Measurements from ENCODE around the gene TMEM52. TPM values are rescaled to one million over a fixed set of nuclear protein-coding genes. Genes with fewer than 3 reads are reported as not detected.
"Not testable (repeated sequence)": the region's sequence is repeated elsewhere in the genome, so short reads cannot be mapped to it uniquely, and the experiment has no call there.

Gene TMEM52
- total RNA-seq, 1 donor from 2014 or later = not detected

DNA sequence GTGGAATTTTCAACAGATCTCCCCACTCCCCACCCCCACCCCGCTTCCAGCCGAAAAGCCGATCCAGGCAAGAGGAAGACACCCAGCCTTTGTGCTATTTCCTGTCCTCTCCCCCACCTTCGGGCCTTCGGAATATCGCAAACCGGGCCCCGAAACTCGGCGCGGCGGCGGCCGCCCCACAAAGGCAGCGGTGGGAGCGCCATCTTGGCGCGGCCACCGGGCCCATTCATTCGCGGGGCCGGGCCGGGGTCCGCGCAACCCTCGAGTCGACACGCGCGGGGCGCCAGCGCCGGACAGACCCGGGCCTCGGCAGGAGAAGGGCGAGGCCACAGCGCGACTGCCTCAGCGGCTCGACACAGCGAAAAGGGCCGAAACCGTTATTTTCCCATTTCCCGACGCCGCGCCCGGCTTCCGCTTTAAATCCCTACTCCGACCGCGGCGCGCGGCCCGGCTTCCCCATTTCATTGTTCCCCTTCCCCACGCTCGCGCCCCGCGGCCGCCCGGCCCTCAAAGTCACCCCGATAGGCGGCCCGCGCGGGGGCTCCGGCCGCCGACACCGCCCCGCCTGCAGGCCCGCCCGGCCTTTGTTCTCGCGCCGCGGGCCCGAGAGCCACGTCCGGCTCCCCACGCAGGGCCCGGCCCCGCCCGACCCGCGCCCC lies 29.1 kb downstream of the TMEM52 start:
- Mint-ChIP-seq H3K9me3 (ENCODE audit: unreplicated experiment) (no peaks in the 10 kb centered on the region), H3K36me3 (ENCODE audit: unreplicated experiment) (no peaks in the 10 kb centered on the region), H3K4me1 (ENCODE audit: unreplicated experiment) (peaks cover 45% of the 10 kb centered on the region), H3K27me3 (ENCODE audit: unreplicated experiment) (no peaks in the 10 kb centered on the region), H3K27ac (ENCODE audit: unreplicated experiment) (peak overlapping the region; percentile 77), H3K4me3 (ENCODE audit: unreplicated experiment) (peak overlapping the region; percentile 86)
- no peak for DNase-seq (ENCODE audit: extremely low spot score, unreplicated experiment)
- no peak for TF ChIP-seq CTCF (IDR thresholded peaks at IDR 0.05)

DNA sequence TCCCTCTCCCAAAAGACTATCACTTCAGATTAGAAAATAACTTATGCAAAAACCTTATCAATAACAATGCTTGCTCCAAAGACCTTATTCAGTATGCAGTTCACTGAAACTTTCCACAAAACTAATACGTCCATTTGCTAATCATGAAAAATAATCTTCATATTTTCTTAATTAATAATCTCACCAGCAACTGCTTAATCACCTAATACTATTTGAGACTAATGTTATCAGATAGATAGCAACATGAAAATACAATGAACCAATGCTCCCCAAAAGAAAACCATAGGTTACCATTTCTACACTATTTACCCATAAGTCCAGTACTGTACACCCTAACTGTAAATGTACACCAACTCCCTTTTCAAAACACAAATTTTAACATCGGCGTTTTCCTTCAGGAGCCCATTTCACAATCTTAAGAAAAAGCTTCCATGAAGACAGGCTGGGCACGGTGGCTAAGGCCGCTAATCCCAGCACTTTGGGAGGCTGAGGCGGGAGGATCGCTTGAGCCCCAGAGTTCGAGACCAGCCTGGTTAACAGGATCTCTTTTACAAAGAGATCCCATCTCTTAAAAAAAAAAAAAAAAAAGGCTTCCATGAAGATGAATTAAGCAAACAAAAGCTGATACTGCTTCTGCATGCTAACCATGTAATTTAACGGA lies 29.9 kb downstream of the TMEM52 start:
- no peak for TF ChIP-seq CTCF (IDR thresholded peaks at IDR 0.05)
- Mint-ChIP-seq H3K36me3 (ENCODE audit: unreplicated experiment) (no peaks in the 10 kb centered on the region), H3K27me3 (ENCODE audit: unreplicated experiment) (no peaks in the 10 kb centered on the region), H3K9me3 (ENCODE audit: unreplicated experiment) (no peaks in the 10 kb centered on the region), H3K4me3 (ENCODE audit: unreplicated experiment) (peak overlapping the region; percentile 86), H3K4me1 (ENCODE audit: unreplicated experiment) (peaks cover 40% of the 10 kb centered on the region), H3K27ac (ENCODE audit: unreplicated experiment) (peak overlapping the region; percentile 77)
- no peak for DNase-seq (ENCODE audit: extremely low spot score, unreplicated experiment)

- H3K9me3 Mint-ChIP-seq (ENCODE audit: unreplicated experiment); H3K36me3 Mint-ChIP-seq (ENCODE audit: unreplicated experiment); H3K4me3 Mint-ChIP-seq (ENCODE audit: unreplicated experiment); DNase-seq (ENCODE audit: extremely low spot score, unreplicated experiment); H3K27me3 Mint-ChIP-seq (ENCODE audit: unreplicated experiment): not testable (repeated sequence)
- peak overlapping the region; percentile 76 for H3K27ac Mint-ChIP-seq (ENCODE audit: unreplicated experiment)
- peaks cover 61% of the 10 kb centered on the region for H3K4me1 Mint-ChIP-seq (ENCODE audit: unreplicated experiment)
Observed at GRCh38 chr1:1883890-1884289, 35.2 kb downstream of the TMEM52 start.

DNA sequence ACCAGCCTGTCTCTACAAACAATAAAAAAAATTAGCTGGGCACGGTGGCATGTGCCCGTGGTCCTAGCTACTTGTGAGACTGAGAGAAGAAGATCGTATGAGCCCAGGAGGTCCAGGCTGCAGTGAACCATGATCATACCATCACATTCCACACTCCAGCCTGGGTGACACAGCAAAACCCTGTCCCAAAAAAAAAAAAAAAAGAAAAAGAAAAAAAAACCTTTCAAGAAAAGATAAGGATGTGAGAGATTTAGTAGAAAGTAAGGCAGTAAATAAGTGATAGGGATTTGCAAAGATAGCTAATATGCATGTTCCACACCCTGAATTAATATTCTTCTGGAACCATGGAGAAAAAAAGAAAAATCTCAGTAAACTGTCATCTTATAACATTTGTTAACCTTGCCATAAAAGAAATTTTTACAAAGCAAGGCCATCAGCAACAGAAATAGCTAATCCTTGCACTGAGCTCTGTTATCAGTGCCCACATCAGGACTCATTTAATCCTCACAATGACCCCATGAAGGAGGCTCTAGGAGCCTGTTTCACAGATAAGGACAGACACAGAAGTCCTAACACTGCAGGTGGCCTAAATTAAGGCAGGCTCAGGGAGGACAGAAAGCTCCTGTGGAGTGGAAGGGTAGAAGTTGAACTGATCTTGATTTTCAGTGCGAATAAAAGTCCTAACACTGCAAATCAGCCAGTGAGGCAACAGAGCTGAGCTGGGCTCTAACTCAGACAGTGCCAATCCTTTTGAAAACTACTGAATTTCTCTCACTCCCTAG lies 35.8 kb downstream of the TMEM52 start:
- Mint-ChIP-seq H3K27me3 (ENCODE audit: unreplicated experiment) (no peaks in the 10 kb centered on the region), H3K27ac (ENCODE audit: unreplicated experiment) (peak overlapping the region; percentile 76)

DNA sequence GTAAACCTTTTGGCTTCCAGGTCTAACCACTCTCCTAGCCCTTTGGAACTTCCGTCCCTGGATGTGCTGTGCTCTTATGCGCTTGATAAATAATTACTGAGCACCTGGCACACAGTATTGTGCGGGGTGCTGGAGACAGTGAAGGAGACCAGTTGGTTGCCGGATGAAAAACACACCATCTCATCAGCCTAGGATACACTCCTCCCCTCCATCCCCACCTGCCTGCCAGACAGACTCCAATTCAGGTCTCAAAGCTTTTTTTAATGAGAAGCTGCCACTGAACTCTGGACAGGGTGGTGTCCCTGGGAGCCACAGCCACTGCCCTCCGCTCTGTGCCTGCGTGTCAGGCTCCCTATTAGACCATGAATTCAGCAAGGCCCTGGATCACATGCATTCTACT lies 37.4 kb downstream of the TMEM52 start:
- Mint-ChIP-seq H3K27me3 (ENCODE audit: unreplicated experiment) (no peaks in the 10 kb centered on the region), H3K4me3 (ENCODE audit: unreplicated experiment) (no peak overlapping the region), H3K9me3 (ENCODE audit: unreplicated experiment) (no peaks in the 10 kb centered on the region), H3K27ac (ENCODE audit: unreplicated experiment) (peak overlapping the region; percentile 7), H3K4me1 (ENCODE audit: unreplicated experiment) (peaks cover 54% of the 10 kb centered on the region), H3K36me3 (ENCODE audit: unreplicated experiment) (no peaks in the 10 kb centered on the region)
- TF ChIP-seq CTCF (IDR thresholded peaks at IDR 0.05) = no peak
- DNase-seq (ENCODE audit: extremely low spot score, unreplicated experiment) = no peak

More for the DNA sequence above, 35.8 kb downstream of the TMEM52 start:
- Mint-ChIP-seq H3K4me3 (ENCODE audit: unreplicated experiment) (no peak overlapping the region), H3K4me1 (ENCODE audit: unreplicated experiment) (peaks cover 60% of the 10 kb centered on the region), H3K9me3 (ENCODE audit: unreplicated experiment) (no peaks in the 10 kb centered on the region), H3K36me3 (ENCODE audit: unreplicated experiment) (no peaks in the 10 kb centered on the region)
- no peak for TF ChIP-seq CTCF (IDR thresholded peaks at IDR 0.05)
- DNase-seq (ENCODE audit: extremely low spot score, unreplicated experiment) = no peak

Data from osteocyte (in vitro differentiated cells).